Karpas-422 (cell line): ENCODE data around the gene TENT5C. TPM values are rescaled to one million over a fixed set of nuclear protein-coding genes. Genes with fewer than 3 reads are reported as not detected.
"Not testable (repeated sequence)": the region's sequence is repeated elsewhere in the genome, so short reads cannot be mapped to it uniquely, and the experiment has no call there.

ENCODE experiments used
- DNase-seq: peaks from one replicate; pipeline ENCODE4 v3.0.0-alpha.2; 2015
- H2AFZ ChIP-seq: fragments of 200-600 bp; sonication (generic); 2 replicates; pipeline ENCODE4 v1.6.1; 2014; ENCODE audit warnings: antibody characterized with exemption, low read length, mixed read lengths
- H3K27ac ChIP-seq: fragments of 200-600 bp; sonication (generic); 2 replicates; pipeline ENCODE4 v1.5.1; 2014; ENCODE audit warnings: mild to moderate bottlenecking, low read length, moderate library complexity
- H3K27me3 ChIP-seq: fragments of 200-600 bp; sonication (generic); 2 replicates; pipeline ENCODE4 v1.6.1; 2014; ENCODE audit warnings: low read length, mixed read lengths
- H3K36me3 ChIP-seq: fragments of 200-600 bp; sonication (generic); 2 replicates; pipeline ENCODE4 v1.6.1; 2014; ENCODE audit warnings: low read length, mixed read lengths; ENCODE audit not compliant: insufficient read depth
- H3K4me1 ChIP-seq: fragments of 200-600 bp; sonication (generic); 2 replicates; pipeline ENCODE4 v1.6.1; 2014; ENCODE audit warnings: mild to moderate bottlenecking, low read length, mixed read lengths
- H3K4me2 ChIP-seq: fragments of 200-600 bp; sonication (generic); 2 replicates; pipeline ENCODE4 v1.6.1; 2014; ENCODE audit warnings: low read length, low read depth, mild to moderate bottlenecking; ENCODE audit not compliant: poor library complexity, severe bottlenecking
- H3K4me3 ChIP-seq: fragments of 200-600 bp; sonication (generic); 2 replicates; pipeline ENCODE4 v1.5.1; 2014; ENCODE audit warnings: mild to moderate bottlenecking, antibody characterized with exemption, low read length, mixed read lengths
- H3K79me2 ChIP-seq: fragments of 200-600 bp; sonication (generic); 2 replicates; pipeline ENCODE4 v1.6.1; 2014; ENCODE audit warnings: mild to moderate bottlenecking, low read length, mixed read lengths
- H3K9ac ChIP-seq: fragments of 200-600 bp; sonication (generic); 2 replicates; pipeline ENCODE4 v1.6.0; 2014; ENCODE audit warnings: low read length
- H3K9me2 ChIP-seq: fragments of 200-600 bp; sonication (generic), shearing (Covaris generic); replicated peaks from 2 replicates; pipeline ENCODE4 v1.6.0; 2014; ENCODE audit warnings: mild to moderate bottlenecking, low read length, moderate library complexity; ENCODE audit not compliant: insufficient read depth
- H3K9me3 ChIP-seq: fragments of 300-700, 200-600 bp; sonication (generic); 2 replicates; pipeline ENCODE4 v1.6.1; 2014; ENCODE audit warnings: low read length, mixed read lengths
- H4K20me1 ChIP-seq: fragments of 200-600 bp; sonication (generic); 2 replicates; pipeline ENCODE4 v1.6.1; 2014; ENCODE audit warnings: mild to moderate bottlenecking, antibody characterized with exemption, low read length, low read depth; ENCODE audit not compliant: insufficient read depth
- total RNA-seq: library from RNA; depleted of rRNA; stranded (reverse); fragments of >200 nt; shearing (Covaris generic); gene quantifications from 2 replicates; pipeline ENCODE4 v1.2.3, GENCODE V29; 2014; ENCODE audit warnings: low replicate concordance; rRNA removed

The TENT5C gene
- 0.14 and 0.60 TPM in 2 replicates for total RNA-seq

DNA sequence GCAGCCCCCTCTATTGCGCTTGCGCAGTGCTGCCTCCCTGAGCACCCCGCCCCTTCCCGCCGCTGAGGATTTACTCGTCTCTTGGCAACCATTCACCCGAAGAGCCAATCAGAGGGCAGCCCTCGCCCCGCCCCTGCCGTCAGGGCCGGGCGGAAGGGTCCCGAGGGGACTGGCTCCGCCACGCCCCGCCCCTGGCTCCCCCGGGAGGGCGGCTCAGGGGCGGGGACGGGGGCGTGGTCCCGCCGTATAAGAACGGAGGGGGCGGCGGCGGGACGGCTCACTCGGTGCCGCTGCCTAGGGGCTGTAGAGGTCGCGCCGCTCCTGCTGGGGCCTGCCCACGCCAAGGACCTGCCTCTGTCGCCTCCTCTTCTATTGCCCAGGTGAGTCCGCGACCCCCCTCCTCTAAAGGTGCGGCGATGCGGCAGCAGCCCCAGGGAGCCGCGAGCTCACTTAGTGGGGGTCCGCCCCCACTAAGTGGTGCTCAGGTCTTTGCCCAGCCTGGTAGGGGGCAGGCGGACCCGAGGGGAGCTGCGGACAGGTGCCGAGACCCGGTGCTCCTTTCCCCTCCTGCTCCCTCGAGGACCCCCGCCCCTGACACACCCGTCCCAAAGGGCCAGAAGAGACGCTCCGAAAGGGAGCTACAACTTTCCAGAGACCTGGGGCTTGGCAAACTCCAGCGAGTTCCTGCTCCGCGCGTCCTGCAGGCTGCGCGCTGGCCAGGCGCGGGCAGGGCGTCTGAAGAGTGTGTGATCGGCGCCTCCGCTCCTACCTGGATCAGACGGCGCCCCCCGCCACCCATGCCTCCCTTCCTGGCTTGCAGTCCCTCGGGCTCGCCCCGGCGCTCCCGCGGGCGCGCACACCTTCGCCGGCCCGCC, at the start of gene TENT5C:
TSS of gene TENT5C (plus strand) at position 275 of the 875 bp plus-strand sequence. CDS start 16,821 bp downstream, outside the sequence.
- no peaks in the 10 kb centered on the region for H3K9me3 ChIP-seq
- peaks cover 26% of the 10 kb centered on the region for H3K4me1 ChIP-seq
- peak; percentile 98 for DNase-seq
- peak within 1 kb of the TSS; percentile 55 for H3K9ac ChIP-seq
- H4K20me1 ChIP-seq, result no peaks in the 10 kb centered on the region; the same call in 1 of the 2 replicates
- no peaks in the 10 kb centered on the region for H3K79me2 ChIP-seq
- H2AFZ ChIP-seq, result peak within 1 kb of the TSS; percentile 98
- peak within 1 kb of the TSS; percentile 71 for H3K4me3 ChIP-seq
- H3K27me3 ChIP-seq, result no peaks in the 10 kb centered on the region
- no peaks in the 10 kb centered on the region for H3K36me3 ChIP-seq
- no peak within 1 kb of the TSS for H3K27ac ChIP-seq
- peak within 1 kb of the TSS; percentile 73 for H3K4me2 ChIP-seq
- no peaks in the 10 kb centered on the region for H3K9me2 ChIP-seq

DNA sequence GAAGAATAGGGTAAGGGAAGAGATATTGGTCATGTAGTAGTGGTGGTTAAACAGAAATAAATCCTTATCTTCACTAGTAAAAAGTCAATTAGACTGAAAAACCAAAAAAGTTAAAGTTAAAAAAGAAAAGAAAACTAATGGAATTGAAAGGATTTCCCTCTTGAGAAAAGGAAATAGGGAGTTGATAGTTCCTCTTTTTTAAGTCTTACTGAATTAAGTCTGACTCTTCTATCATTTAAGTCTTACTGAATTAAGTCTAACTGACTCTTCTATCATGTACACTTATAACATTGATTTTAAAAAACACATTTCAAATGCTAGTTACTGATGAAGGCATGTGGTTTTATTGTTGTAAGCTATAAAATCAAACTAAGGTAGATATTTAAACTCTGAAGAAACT, 49.5 kb upstream of the TENT5C start:
- Histone ChIP-seq H3K36me3 (no peaks in the 10 kb centered on the region), H3K4me2 (peak overlapping the region; percentile 42), H3K4me1 (peaks cover 17% of the 10 kb centered on the region), H3K79me2 (no peaks in the 10 kb centered on the region), H2AFZ (no peak overlapping the region), H4K20me1 (no peaks in the 10 kb centered on the region), H3K9me3 (no peaks in the 10 kb centered on the region), H3K9ac (no peak overlapping the region), H3K4me3 (no peak overlapping the region), H3K9me2 (no peaks in the 10 kb centered on the region), H3K27me3 (no peaks in the 10 kb centered on the region), H3K27ac (no peak overlapping the region)
- DNase-seq, result no peak

DNA sequence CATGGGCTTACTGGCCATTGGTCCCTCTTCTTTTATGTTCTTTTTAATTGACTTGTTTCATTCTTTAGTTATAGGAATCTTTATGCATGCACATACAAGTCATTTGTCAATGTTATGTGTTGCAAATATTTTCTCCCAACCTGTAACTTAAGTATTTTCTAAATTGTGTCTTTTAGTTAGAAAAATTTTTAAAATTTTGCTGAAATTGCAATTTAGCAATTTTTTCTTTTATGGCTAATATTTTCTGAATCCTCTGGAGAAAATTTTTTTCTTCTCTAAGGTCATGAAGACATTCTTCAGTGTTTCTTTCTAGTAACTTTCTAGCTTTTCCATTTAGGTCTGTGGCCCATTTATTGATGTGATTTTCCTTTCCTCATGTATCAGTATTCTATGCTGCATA, 48.9 kb upstream of the TENT5C start:
- H3K79me2 ChIP-seq, result no peaks in the 10 kb centered on the region
- no peak for DNase-seq
- H4K20me1 ChIP-seq, result no peaks in the 10 kb centered on the region
- no peak overlapping the region for H3K4me3 ChIP-seq
- no peaks in the 10 kb centered on the region for H3K36me3 ChIP-seq
- no peak overlapping the region for H2AFZ ChIP-seq
- peaks cover 17% of the 10 kb centered on the region for H3K4me1 ChIP-seq
- no peaks in the 10 kb centered on the region for H3K27me3 ChIP-seq
- H3K4me2 ChIP-seq, result no peak overlapping the region
- no peak overlapping the region for H3K9ac ChIP-seq
- H3K9me2 ChIP-seq, result no peaks in the 10 kb centered on the region
- H3K27ac ChIP-seq, result no peak overlapping the region
- no peaks in the 10 kb centered on the region for H3K9me3 ChIP-seq

DNA sequence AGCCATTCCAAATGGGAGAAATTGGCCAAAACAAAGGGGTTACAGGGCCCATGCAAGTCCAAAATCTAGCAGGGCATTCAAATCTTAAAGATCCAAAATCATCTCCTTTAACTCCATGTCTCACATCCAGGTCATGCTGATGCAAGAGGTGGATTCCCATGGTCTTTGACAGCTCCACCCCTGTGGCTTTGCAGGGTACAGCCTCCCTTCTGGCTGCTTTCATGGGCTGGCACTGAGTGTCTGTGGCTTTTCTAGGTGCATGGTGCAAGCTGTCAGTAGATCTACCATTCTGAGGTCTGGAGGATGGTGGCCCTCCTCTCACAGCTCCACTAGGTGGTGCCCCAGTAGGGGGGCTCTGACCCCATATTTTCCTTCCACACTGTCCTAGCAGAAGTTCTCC, 47.4 kb upstream of the TENT5C start:
- peaks cover 17% of the 10 kb centered on the region for H3K4me1 ChIP-seq
- H2AFZ ChIP-seq, H3K4me2 ChIP-seq, H3K27ac ChIP-seq, H3K27me3 ChIP-seq, DNase-seq, H3K79me2 ChIP-seq, H4K20me1 ChIP-seq, H3K36me3 ChIP-seq, H3K4me3 ChIP-seq, H3K9me2 ChIP-seq, H3K9me3 ChIP-seq, H3K9ac ChIP-seq: not testable (repeated sequence)

DNA sequence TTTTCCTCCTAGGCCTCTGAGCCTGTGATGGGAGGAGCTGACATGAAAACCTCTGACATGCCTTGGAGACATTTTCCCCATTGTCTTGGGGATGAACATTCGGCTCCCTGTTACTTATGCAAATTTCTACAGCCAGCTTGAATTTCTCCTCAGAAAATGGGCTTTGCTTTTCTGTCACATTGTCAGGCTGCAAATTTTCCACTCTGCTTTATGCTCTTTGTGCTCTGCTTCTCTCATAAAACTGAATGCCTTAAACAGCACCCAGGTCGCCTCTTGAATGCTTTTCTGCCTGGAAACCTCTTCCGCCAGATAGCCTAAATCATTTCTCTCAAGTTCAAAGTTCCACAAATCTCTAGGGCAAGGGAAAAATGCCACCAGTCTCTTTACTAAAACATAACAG, 46.7 kb upstream of the TENT5C start:
- Histone ChIP-seq H3K27me3 (no peaks in the 10 kb centered on the region), H3K9me2 (no peaks in the 10 kb centered on the region), H3K4me3 (no peak overlapping the region), H3K9ac (no peak overlapping the region), H3K36me3 (no peaks in the 10 kb centered on the region), H3K27ac (no peak overlapping the region), H4K20me1 (no peaks in the 10 kb centered on the region), H3K4me2 (no peak overlapping the region), H3K79me2 (no peaks in the 10 kb centered on the region), H2AFZ (no peak overlapping the region), H3K4me1 (peaks cover 17% of the 10 kb centered on the region), H3K9me3 (no peaks in the 10 kb centered on the region)
- DNase-seq, result no peak

DNA sequence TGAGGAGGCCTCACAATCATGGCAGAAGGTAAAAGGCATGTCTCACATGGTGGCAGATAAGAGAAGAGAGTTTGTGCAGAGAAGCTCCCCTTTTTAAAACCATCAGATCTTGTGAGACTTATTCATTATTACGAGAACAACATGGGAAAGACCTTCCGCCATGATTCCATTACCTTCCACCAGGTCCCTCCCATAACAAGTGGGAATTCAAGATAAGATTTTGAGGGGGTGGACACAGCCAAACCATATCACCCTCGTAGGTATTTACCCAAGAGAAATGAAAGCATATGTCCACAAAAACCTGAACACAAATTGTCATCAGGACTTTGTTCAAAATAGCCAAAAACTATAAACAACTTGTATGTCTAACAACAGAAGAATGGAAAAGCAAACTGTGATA, 45.9 kb upstream of the TENT5C start:
- H2AFZ ChIP-seq, result no peak overlapping the region
- H3K4me3 ChIP-seq, result no peak overlapping the region
- no peak overlapping the region for H3K9ac ChIP-seq
- peaks cover 20% of the 10 kb centered on the region for H3K4me1 ChIP-seq
- H3K36me3 ChIP-seq, result no peaks in the 10 kb centered on the region
- H3K9me2 ChIP-seq, result no peaks in the 10 kb centered on the region
- no peak overlapping the region for H3K4me2 ChIP-seq
- no peak overlapping the region for H3K27ac ChIP-seq
- no peaks in the 10 kb centered on the region for H3K27me3 ChIP-seq
- H3K9me3 ChIP-seq, result no peaks in the 10 kb centered on the region
- H3K79me2 ChIP-seq, result no peaks in the 10 kb centered on the region
- no peaks in the 10 kb centered on the region for H4K20me1 ChIP-seq
- no peak for DNase-seq

DNA sequence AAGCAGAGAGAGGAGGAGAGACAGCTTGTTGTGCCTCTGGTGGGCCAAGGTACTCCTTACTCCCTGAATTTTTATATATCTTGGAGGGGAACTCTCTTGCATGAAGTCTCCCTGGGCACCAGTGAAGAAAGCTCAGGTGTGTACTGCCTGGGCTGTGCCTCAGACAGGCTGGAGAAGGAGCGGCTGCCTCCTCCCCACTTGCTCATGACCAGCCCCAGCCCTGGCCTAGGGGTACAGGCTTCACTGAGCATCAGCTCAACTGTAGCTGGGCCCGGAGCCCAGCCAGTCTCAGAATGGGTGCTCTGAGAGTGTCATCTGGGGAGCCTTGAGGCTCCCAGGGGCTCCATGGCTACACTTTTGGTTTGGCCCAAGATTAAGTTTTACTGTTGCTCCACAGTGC, 44.8 kb upstream of the TENT5C start:
- no peaks in the 10 kb centered on the region for H3K27me3 ChIP-seq
- no peaks in the 10 kb centered on the region for H3K79me2 ChIP-seq
- H3K27ac ChIP-seq, result no peak overlapping the region
- no peak overlapping the region for H2AFZ ChIP-seq
- peaks cover 11% of the 10 kb centered on the region for H3K4me1 ChIP-seq
- H3K4me2 ChIP-seq, result no peak overlapping the region
- H3K9me2 ChIP-seq, result no peaks in the 10 kb centered on the region
- no peak overlapping the region for H3K9ac ChIP-seq
- H3K4me3 ChIP-seq, result no peak overlapping the region
- H3K36me3 ChIP-seq, result no peaks in the 10 kb centered on the region
- H4K20me1 ChIP-seq, result no peaks in the 10 kb centered on the region
- no peaks in the 10 kb centered on the region for H3K9me3 ChIP-seq
- no peak for DNase-seq

DNA sequence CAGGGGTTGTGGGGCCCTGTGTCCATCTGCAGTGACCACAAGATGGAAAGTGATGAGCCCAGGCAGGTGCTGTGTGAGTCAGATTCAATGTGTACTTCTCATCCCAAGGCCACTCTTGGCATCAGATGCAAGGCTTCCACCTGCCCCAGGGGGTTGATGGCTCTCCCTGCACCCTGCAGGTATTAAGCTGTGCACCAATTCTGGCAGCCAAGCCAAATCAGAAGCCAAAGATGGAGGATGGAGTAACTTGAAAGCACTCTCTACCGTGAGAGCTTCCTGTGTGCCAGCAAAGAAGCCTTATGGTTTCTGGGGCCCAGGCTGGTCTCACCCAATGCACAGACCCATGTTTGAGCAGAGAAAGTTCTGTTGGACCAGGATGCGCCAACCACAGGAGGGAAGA, 44.3 kb upstream of the TENT5C start:
- H3K4me1 ChIP-seq, result peaks cover 6% of the 10 kb centered on the region

More for the DNA sequence above, 44.3 kb upstream of the TENT5C start:
- H3K36me3 ChIP-seq, result no peaks in the 10 kb centered on the region
- no peak overlapping the region for H2AFZ ChIP-seq
- H3K27me3 ChIP-seq, result no peaks in the 10 kb centered on the region
- H3K9me2 ChIP-seq, result no peaks in the 10 kb centered on the region
- no peaks in the 10 kb centered on the region for H3K79me2 ChIP-seq
- no peaks in the 10 kb centered on the region for H4K20me1 ChIP-seq
- no peaks in the 10 kb centered on the region for H3K9me3 ChIP-seq
- no peak for DNase-seq
- H3K4me2 ChIP-seq, result no peak overlapping the region
- H3K9ac ChIP-seq, result no peak overlapping the region
- H3K4me3 ChIP-seq, result no peak overlapping the region
- H3K27ac ChIP-seq, result no peak overlapping the region
